Prostate gland (tissue), 2 donors: ENCODE results near the gene TMEM184C.

Source experiments
- CTCF ChIP-seq, 4 experiments: fragments of 200-600 bp in 2 of 4; fragments of 450-650 bp in 2 of 4; sonication (generic) in 2 of 4; IDR thresholded peaks; 1 replicate in 3 of 4; 2 replicates in 1 of 4; pipeline ENCODE4 v1.5.1; 2016 to 2019; ENCODE audit warnings: antibody characterized with exemption in 4 of 4, mild to moderate bottlenecking in 2 of 4, moderate library complexity in 2 of 4
- POLR2AphosphoS5 ChIP-seq: sonication (generic); formaldehyde crosslinking; IDR thresholded peaks from one replicate; pipeline ENCODE4 v1.6.1; 2017; ENCODE audit warnings: antibody characterized with exemption

- no peak for TF ChIP-seq CTCF (IDR thresholded peaks at IDR 0.05)
- TF ChIP-seq POLR2AphosphoS5, result no peak
Measured at GRCh38 chr4:147658501-147658900, 41.3 kb downstream of the TMEM184C start.
